ENCODE measurements around the gene STK26.
"Not testable (repeated sequence)": the region's sequence is repeated elsewhere in the genome, so short reads cannot be mapped to it uniquely, and the experiment has no call there.

Gene STK26

DNA sequence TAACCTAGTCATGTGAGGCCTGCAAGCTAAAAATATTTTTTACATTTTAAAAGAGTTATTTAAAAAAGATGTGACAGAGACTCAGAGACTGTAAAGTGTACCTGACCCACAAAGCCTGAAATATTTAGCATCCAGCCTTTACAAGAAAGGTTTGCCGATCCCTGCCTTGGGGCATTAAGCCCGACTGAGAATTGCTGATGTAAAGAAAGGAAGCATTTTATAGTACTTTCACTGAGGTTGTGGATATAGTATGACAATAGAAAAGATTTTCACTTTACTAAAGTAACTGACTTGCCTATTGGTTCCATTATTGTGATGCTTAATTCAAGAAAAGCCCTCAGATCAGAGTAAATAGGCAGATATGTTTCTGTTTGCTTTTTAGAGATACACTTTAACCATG, 17.0 kb downstream of the STK26 start:
- DNase-seq = no peak

DNA sequence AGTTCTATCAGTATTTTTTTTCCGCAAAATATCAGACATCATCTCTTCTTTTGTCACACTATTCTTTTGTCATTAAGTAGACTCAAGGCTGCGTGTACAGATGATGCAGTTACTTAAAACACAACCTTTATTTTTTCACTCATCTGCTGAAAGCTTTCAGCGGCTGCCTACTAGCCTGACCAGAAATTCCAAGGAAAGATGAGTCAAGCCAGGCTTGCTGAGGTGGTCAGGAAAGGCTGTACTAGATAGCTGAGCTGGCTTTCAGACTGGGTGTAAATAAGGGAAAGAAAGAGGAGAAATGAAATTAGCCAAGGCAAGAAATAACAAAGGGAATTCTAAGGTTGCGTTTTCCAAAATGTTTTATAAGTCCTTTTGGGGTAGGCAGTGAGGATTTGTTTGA, 17.9 kb downstream of the STK26 start:
- DNase-seq = no peak

DNA sequence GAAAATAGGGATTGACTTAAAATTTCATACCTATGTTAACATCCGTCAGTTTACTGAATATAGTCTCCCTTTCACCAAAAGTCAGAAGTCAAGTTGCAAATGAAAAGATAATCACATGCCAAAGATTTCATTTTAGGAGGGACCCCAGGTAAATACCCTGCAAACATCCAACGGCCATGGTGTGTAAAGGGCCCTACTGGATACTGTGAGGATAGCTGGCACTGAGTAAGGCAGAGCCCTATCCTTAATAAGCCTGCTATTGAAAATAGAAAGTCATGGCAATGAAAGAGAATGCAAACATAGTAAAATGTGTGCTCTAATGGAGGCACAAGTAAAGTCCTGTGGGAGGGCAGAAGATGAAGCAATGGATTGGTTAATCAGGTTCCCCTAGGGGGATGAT, 20.9 kb downstream of the STK26 start:
- no peak for DNase-seq

GRCh38 chrX:132044953-132045352, 21.9 kb downstream of the STK26 start:
- no peak for DNase-seq

GRCh38 chrX:132045456-132045855, 22.4 kb downstream of the STK26 start:
- DNase-seq = no peak

- no peak for DNase-seq
These were observed 23.4 kb downstream of the STK26 start for GRCh38 chrX:132046533-132046932.

DNA sequence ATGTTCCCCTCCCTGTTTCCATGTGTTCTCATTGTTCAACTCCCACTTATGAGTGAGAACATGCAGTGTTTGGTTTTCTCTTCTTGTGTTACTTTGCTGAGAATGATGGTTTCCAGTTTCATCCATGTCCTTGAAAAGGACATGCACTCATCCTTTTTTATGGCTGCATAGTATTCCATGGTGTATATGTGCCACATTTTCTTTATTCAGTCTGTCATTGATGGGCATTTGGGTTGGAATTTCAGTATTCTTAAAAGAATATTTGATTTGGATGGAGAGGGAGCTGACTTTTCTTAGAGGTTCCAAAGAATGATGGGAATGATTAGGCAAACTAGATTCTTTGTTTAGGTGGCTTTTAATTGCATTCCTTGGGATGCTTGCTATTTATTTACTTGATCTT, 28.7 kb downstream of the STK26 start:
- DNase-seq = not testable (repeated sequence)

DNA sequence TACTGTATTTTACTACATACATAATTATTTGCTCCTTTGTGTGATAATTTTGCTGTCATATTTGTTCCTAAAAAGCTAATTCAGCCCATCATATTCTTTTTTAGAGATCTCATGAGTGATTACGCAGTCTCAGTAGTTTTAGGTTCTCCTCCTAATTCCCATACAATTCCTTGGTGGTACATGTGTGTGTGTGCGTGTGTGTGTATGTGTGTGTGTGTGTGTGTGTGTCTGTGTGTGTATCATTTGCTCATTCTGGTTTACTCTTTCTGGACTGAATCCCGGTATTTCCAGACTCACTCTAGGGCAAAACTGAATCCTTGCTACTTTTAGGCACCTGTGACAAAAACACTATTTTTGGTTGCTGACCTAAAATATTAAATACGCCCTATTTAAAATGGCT, 34.9 kb downstream of the STK26 start:
- DNase-seq = no peak

- DNase-seq = no peak
These were observed 35.9 kb downstream of the STK26 start for GRCh38 chrX:132058975-132059374.

GRCh38 chrX:132059973-132060540, 37.0 kb downstream of the STK26 start:
- DNase-seq = no peak

GRCh38 chrX:132063334-132063733, 40.2 kb downstream of the STK26 start:
- no peak for DNase-seq

GRCh38 chrX:132063862-132064261, 40.8 kb downstream of the STK26 start:
- DNase-seq = no peak

DNA sequence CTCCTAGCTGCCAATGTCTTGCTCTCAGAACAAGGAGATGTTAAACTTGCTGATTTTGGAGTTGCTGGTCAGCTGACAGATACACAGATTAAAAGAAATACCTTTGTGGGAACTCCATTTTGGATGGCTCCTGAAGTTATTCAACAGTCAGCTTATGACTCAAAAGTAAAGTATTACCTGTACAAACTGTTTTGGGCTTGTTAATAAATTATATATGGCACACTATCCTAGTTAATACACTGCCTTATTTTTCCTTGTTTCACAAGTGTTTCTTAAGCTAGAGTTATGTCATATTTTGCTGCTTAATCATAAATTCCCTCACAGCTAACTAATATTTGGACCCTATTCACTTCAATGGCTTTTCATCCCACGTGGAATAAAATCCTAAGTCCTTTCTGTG, 45.3 kb downstream of the STK26 start:
- DNase-seq = no peak

DNA sequence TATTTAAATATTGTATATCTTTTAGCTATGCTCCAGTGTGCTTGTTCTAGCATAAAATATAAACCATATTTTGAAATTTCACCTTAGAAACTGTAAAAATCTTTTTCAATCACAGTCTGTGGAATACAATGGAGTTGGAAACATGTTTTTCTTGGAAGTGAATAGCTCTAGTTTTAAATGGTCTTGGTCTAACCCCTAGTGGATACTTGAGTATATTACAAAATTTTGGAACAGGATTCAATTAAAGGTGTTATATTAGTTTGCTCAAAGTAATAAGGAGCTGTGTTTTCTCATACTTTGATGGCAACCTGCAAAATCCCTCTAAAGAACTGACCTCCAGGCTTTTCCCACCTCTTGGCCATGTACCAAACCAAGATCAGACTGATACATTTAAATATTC, 48.2 kb downstream of the STK26 start:
- no peak for DNase-seq

DNA sequence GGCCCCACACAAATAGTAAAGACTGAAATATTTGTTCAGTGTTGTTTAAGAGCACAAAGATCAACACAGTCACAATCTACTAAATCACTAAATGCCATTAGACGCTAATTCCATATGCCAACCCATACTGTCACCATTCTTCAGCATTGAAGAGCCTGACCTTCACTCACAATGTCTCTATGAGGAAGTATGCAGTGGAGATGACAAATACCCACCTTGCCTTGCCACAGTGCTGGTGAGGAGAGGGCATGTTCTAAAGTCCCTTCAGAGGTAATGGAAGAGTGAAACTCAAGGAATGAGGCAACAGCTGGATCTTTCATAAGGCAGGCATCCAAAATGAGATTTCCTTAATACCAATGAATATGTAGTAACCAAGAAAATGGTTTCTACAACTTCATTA, 54.3 kb downstream of the STK26 start:
- DNase-seq = no peak

GRCh38 chrX:132077912-132078311, 54.8 kb downstream of the STK26 start:
- no peak for DNase-seq

DNA sequence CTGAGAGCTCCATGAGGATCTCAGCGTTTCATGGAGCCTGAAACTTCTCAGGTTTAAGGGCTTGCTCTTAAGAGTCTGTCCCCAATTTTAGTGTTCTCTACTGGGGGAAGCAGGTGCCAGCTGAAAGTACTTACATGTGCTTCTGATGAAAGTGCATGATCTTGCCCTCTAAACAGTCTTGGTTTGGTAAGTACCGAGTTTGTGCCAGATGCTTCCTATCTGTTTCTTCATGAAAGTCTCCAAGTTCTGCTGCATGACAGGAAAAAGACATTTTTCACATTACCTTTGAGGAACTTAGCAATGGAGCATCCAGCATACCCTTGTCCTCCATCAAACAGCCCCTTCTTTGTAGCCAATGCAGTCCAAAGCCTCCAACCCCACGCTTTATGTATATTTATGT, 62.7 kb downstream of the STK26 start:
- no peak for DNase-seq

GRCh38 chrX:132086672-132087071, 63.6 kb downstream of the STK26 start:
- DNase-seq = no peak

- DNase-seq = no peak
These were observed 65.8 kb downstream of the STK26 start for GRCh38 chrX:132088864-132089263.

DNA sequence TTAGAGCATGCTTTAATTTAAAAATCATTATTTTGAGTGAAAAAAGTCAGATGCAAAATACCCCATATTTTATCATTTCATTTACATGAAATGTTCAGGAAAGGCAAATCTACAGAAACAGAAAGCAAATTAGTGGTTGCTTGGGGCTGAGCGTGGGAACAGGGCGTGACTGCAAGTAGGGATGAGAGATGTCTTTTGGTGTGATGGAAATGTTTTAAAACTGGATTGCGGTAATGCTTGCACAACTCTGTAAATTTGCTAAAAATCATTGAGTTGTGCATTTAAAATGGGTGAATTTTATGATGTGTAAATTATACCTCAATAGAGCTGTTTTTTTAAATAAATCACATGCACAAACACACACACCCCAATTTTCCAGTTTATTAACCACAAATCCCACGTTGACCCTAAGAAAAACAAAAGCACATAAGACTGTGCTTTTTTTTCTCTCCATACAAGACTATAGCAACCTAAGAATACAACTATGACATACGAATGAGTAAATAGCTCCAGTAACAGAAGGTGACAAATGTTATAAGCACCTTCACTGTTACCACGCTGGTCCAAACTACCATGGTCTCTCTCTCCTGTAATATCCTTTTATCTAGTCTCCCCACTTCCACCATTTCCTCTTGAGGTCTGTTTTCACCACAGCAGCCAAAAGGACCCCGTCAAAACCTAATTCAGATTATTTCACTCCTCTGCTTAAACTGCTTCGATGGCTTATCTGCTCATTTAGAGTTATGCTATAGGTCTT, 67.5 kb downstream of the STK26 start:
- DNase-seq = no peak

- DNase-seq = peak; percentile 71
These were observed 69.5 kb downstream of the STK26 start for GRCh38 chrX:132092439-132093065.

DNA sequence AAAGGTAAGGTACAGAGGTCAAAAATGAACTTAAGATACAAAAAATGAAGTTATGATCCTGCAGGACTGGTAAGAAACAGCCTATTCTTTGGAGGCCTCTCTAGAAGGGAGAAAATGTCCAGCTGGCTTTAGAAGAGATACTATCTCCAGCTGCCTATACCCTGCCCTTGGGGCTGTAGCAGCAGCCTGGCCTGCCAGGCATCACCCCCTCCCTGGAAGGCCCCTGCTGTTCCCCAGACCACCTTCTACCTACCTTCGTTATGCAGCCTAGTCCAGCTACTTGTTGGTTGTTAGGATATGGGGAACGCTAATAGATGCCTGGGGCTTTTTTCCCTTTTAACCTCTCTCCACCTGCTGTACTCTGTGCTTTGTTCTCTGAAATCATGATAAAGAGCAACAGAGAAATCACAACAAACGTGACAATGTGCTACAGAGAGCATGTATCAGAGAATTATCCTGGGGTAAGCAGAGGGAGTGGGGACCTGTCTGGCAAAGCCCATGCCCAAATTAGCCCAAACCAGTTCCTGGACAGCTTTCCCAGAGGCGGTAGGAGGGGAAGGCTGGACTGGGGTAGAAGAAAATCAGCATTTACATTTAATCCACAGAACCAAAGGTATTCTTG, 70.2 kb downstream of the STK26 start:
- peak; percentile 5 for DNase-seq

DNA sequence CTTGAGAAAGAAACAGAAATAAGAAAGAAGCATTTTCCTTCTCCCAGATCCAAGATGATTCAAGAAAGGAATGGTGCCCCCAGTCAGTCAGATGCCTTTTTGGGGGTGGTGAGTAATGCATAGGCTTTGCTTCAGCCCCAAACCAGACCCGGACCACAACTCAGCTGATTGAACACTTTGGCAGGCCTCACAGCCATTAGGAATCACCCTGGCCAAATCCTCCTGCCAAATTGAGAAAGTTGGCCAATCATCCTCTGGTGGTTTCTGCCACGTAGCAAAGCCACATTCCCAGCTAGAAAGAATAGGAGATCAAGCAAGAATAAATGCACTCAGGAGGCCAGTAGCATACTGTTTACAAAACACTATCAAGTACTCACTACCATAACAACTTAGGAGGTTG, 71.1 kb downstream of the STK26 start:
- DNase-seq = no peak

DNA sequence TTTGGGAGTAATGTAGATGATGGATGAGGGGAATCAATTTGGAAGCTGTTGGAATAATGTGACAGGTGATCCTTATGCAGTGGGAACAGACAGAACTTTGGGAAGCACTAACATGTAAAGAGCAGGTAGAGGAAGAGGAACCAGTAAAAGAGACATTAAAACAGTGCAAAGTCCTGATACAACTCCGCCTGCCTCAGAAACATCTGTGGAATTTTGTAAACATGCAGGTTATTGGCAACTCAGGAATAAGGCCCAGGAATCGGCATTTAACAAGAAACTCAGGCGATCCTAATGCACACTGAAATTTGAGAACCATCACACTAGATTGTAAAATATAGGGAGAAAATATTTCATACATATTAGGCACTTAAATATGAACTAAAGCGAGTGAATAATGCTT, 75.6 kb downstream of the STK26 start:
- not testable (repeated sequence) for DNase-seq

Data from DMS153 (cell line).